ENCODE measurements around the gene KDM1A. TPM values are rescaled to one million over a fixed set of nuclear protein-coding genes. Genes with fewer than 3 reads are reported as not detected.

The KDM1A gene
- total and polyA plus RNA-seq, 2 donors (not counting 3 experiments of a cell fraction or from before 2014, with no cell fraction given) = 105 to 111 TPM

GRCh38 chr1:23084880-23085279 is 65.6 kb downstream of the KDM1A start:
- no peak for FAIRE-seq
- H3K9ac ChIP-seq (replicated peaks; ENCODE audit: extremely low read depth, insufficient read depth, low read length) = no peak overlapping the region
- H3K9me1 ChIP-seq (replicated peaks; ENCODE audit: control insufficient read depth, extremely low read depth, insufficient read depth, low read length) = no peaks in the 10 kb centered on the region
- H3K4me2 ChIP-seq (ENCODE audit: insufficient read depth, low read length) = no peak overlapping the region
- no peak overlapping the region for H2AFZ ChIP-seq (ENCODE audit: low read depth, low read length)
- H3K36me3 ChIP-seq (ENCODE audit: control insufficient read depth in 2 of 2, extremely low read depth in 1 of 2, insufficient read depth in 2 of 2, low read length in 2 of 2) = peaks cover 21 to 60% of the 10 kb centered on the region in 2 experiments
- no peak overlapping the region for H3K27ac ChIP-seq (ENCODE audit: insufficient read depth, low read depth, low read length)
- no peak overlapping the region for H3K4me3 ChIP-seq (replicated peaks in 1 of 3; ENCODE audit: insufficient read depth in 1 of 3, low read depth in 1 of 3, low read length in 3 of 3)
- H3K27me3 ChIP-seq (ENCODE audit: control insufficient read depth in 2 of 2, insufficient read depth in 2 of 2, low read length in 2 of 2) = no peaks in the 10 kb centered on the region
- CTCF ChIA-PET = interaction anchor here (1.3 to 17.3 kb wide), 2 partner anchors 14 to 99 kb away, joined by 7 to 671 read pairs; no protein-coding TSS in a partner anchor
- no peak for DNase-seq (ENCODE audit: low read depth, low spot score)
- H3K9me3 ChIP-seq (replicated peaks; ENCODE audit: control insufficient read depth, insufficient read depth, low read length) = no peaks in the 10 kb centered on the region
- intact Hi-C loops (cut with micrococcal nuclease) (loop anchor here (5.0 kb wide), 1 partner anchor 108 kb away; no protein-coding TSS in a partner anchor), dilution Hi-C loops (cut with MboI; ENCODE audit: extremely low pct_ligation_motif_present, low sequenced_read_pairs) (no loop called here)
- POLR2A ChIA-PET = no interaction called here
- TF ChIP-seq FOS (IDR thresholded peaks at IDR 0.05; ENCODE audit: borderline replicate concordance, insufficient read depth, low read length) (no peak), GATA2 (IDR thresholded peaks at IDR 0.05; ENCODE audit: insufficient read depth, insufficient read length, low read depth, low read length) (no peak), MYC (IDR thresholded peaks at IDR 0.05; ENCODE audit: low read depth, low read length) (no peak), POLR2AphosphoS5 (IDR thresholded peaks at IDR 0.05; ENCODE audit: insufficient read depth, low read depth, low read length) (peak; percentile 4), EZH2 (IDR thresholded peaks at IDR 0.05; ENCODE audit: borderline replicate concordance, low read depth, low read length, severe bottlenecking) (no peak), JUN (IDR thresholded peaks at IDR 0.05; ENCODE audit: borderline replicate concordance, insufficient read depth, insufficient read length, low read depth) (no peak), CTCF (IDR thresholded peaks at IDR 0.05; ENCODE audit: extremely low read depth in 1 of 2, insufficient read depth in 1 of 2, low read depth in 1 of 2, low read length in 2 of 2) (no peak), POLR2A (IDR thresholded peaks at IDR 0.05; ENCODE audit: low read depth, low read length) (no peak)
- H4K20me1 ChIP-seq (replicated peaks; ENCODE audit: control insufficient read depth, extremely low read depth, insufficient read depth, low read length) = peaks cover 3% of the 10 kb centered on the region
- BruUV-seq (replicated peaks) = no TSS peak
- H3K4me1 ChIP-seq (ENCODE audit: control insufficient read depth, extremely low read depth, insufficient read depth, low read length) = peaks cover 11% of the 10 kb centered on the region
- H3K79me2 ChIP-seq (ENCODE audit: control insufficient read depth, insufficient read depth, low read length) = peaks cover 12% of the 10 kb centered on the region
